HepG2 (cell line): ENCODE data around the gene IGLON5. TPM values are rescaled to one million over a fixed set of nuclear protein-coding genes. Genes with fewer than 3 reads are reported as not detected.

Experiments used
- AKNA ChIP-seq: sonication (generic); formaldehyde crosslinking; IDR thresholded peaks from 2 replicates; pipeline ENCODE4 v1.4.0; 2020; ENCODE audit warnings: missing genetic modification reagents, borderline replicate concordance
- DR1 ChIP-seq: sonication (generic); formaldehyde crosslinking; IDR thresholded peaks from 2 replicates; pipeline ENCODE4 v1.8.0; 2021; ENCODE audit warnings: mild to moderate bottlenecking, missing genetic modification reagents, inconsistent platforms
- EED ChIP-seq: sonication (generic); formaldehyde crosslinking; IDR thresholded peaks from 2 replicates; pipeline ENCODE4 v1.5.0; 2020; ENCODE audit warnings: mild to moderate bottlenecking, missing genetic modification reagents
- ETV5 ChIP-seq: IDR thresholded peaks from 2 replicates; pipeline ENCODE4 v1.6.1; 2018; ENCODE audit warnings: missing biosample characterization, missing genetic modification reagents, inconsistent platforms, borderline replicate concordance
- GATAD1 ChIP-seq: IDR thresholded peaks from 2 replicates; pipeline ENCODE4 v1.6.1; 2016; ENCODE audit warnings: missing genetic modification reagents, missing compliant biosample characterization
- GRHL1 ChIP-seq: sonication (generic); formaldehyde crosslinking; conservative IDR thresholded peaks from 2 replicates; pipeline ENCODE4 v1.8.0; 2022; ENCODE audit warnings: missing genetic modification reagents
- JUND ChIP-seq: sonication (generic); formaldehyde crosslinking; IDR thresholded peaks from 2 replicates; pipeline ENCODE4 v1.8.0; 2022; ENCODE audit warnings: mild to moderate bottlenecking, missing genetic modification reagents
- KDM2A ChIP-seq: sonication (generic); formaldehyde crosslinking; IDR thresholded peaks from 2 replicates; pipeline ENCODE4 v1.4.0; 2020; ENCODE audit warnings: low read depth, missing genetic modification reagents, borderline replicate concordance
- MAX ChIP-seq: IDR thresholded peaks from 2 replicates; pipeline ENCODE4 v1.6.1; 2012; ENCODE audit warnings: inconsistent platforms
- MTA3 ChIP-seq: sonication (generic); formaldehyde crosslinking; IDR thresholded peaks from 2 replicates; pipeline ENCODE4 v1.4.0; 2020; ENCODE audit warnings: missing genetic modification reagents
- SUZ12 ChIP-seq: fragments of 150-350 bp; IDR thresholded peaks from 2 replicates; pipeline ENCODE4 v1.6.1; 2014; ENCODE audit warnings: low read depth, low read length
- THAP8 ChIP-seq: sonication (generic); formaldehyde crosslinking; IDR thresholded peaks from 2 replicates; pipeline ENCODE4 v1.5.1; 2020; ENCODE audit warnings: missing genetic modification reagents, mild to moderate bottlenecking, borderline replicate concordance
- TRIM24 ChIP-seq: sonication (generic); formaldehyde crosslinking; IDR thresholded peaks from 2 replicates; pipeline ENCODE4 v1.8.0; 2022; ENCODE audit warnings: mild to moderate bottlenecking, missing genetic modification reagents
- ZBTB34 ChIP-seq: sonication (generic); formaldehyde crosslinking; IDR thresholded peaks from 2 replicates; pipeline ENCODE4 v1.8.0; 2022; ENCODE audit warnings: mild to moderate bottlenecking, missing genetic modification reagents
- ZFAT ChIP-seq: sonication (generic); formaldehyde crosslinking; conservative IDR thresholded peaks from 2 replicates; pipeline ENCODE4 v1.8.1; 2023; ENCODE audit warnings: missing genetic modification reagents, inconsistent platforms
- ZNF138 ChIP-seq: sonication (generic); formaldehyde crosslinking; IDR thresholded peaks from 2 replicates; pipeline ENCODE4 v1.5.0; 2020; ENCODE audit warnings: mild to moderate bottlenecking, low read depth, missing genetic modification reagents
- ZNF331 ChIP-seq: sonication (generic); formaldehyde crosslinking; IDR thresholded peaks from 2 replicates; pipeline ENCODE4 v1.4.0; 2020; ENCODE audit warnings: missing genetic modification reagents
- ZNF354B ChIP-seq: sonication (generic); formaldehyde crosslinking; IDR thresholded peaks from 2 replicates; pipeline ENCODE4 v1.8.0; 2022; ENCODE audit warnings: mild to moderate bottlenecking, missing genetic modification reagents
- ZNF432 ChIP-seq: sonication (generic); formaldehyde crosslinking; IDR thresholded peaks from 2 replicates; pipeline ENCODE4 v1.5.0; 2020; ENCODE audit warnings: missing genetic modification reagents, mild to moderate bottlenecking, borderline replicate concordance
- ZNF451 ChIP-seq: sonication (generic); formaldehyde crosslinking; IDR thresholded peaks from 2 replicates; pipeline ENCODE4 v1.5.0; 2020; ENCODE audit warnings: mild to moderate bottlenecking, missing genetic modification reagents
- ZNF678 ChIP-seq: sonication (generic); formaldehyde crosslinking; IDR thresholded peaks from 2 replicates; pipeline ENCODE4 v1.4.0; 2020; ENCODE audit warnings: mild to moderate bottlenecking, missing genetic modification reagents
- ZNF761 ChIP-seq: sonication (generic); formaldehyde crosslinking; conservative IDR thresholded peaks from 2 replicates; pipeline ENCODE4 v1.4.0; 2020; ENCODE audit warnings: mild to moderate bottlenecking, missing genetic modification reagents
- ZNF841 ChIP-seq: sonication (generic); formaldehyde crosslinking; IDR thresholded peaks from 2 replicates; pipeline ENCODE4 v1.8.1; 2023; ENCODE audit warnings: missing genetic modification reagents, borderline replicate concordance
- polyA plus RNA-seq, 8 experiments: library from polyadenylated mRNA; depleted of rRNA in 3 of 8; stranded (reverse) in 7 of 8; unstranded in 1 of 8; fragments of >200 nt; fragmentation: Illumina TruSeq in 4 of 8; extraction: Trizol in 4 of 8; gene quantifications; 2 replicates each; pipeline versions ENCODE4 v1.2.1 to v1.2.3, GENCODE V29; 2011 to 2016; ENCODE audit warnings: low read depth in 4 of 8, missing spikeins in 1 of 8, mixed read lengths in 1 of 8; ENCODE audit not compliant: insufficient read depth in 1 of 8
- total RNA-seq, 5 experiments: library from RNA; depleted of rRNA; stranded (reverse); fragments of >200 nt; fragmentation: Illumina TruSeq; extraction: Trizol; gene quantifications; 2 replicates each; pipeline ENCODE4 v1.2.3, GENCODE V29; 2016; ENCODE audit warnings: low read depth in 1 of 5

Gene IGLON5
- total and polyA plus RNA-seq, 2 of the 13 experiments (the other 11 are each of a cell fraction or from before 2014, with no cell fraction given), result 0.04 to 5.7 TPM

- TF ChIP-seq AKNA (CRISPR knock-in tag), result no peak
- TF ChIP-seq GRHL1, result no peak
- no peak for TF ChIP-seq ZNF841
- 0 out of 2 replicates have a peak, but pooled peaks have one; percentile 30 for TF ChIP-seq ZNF451 (CRISPR knock-in tag)
- no peak for TF ChIP-seq ZNF761 (CRISPR knock-in tag)
- TF ChIP-seq ZNF354B (CRISPR knock-in tag), result no peak
- TF ChIP-seq KDM2A, result no peak
- TF ChIP-seq ZFAT, result no peak
- TF ChIP-seq TRIM24 (CRISPR knock-in tag), result no peak
- no peak for TF ChIP-seq MTA3 (CRISPR knock-in tag)
- TF ChIP-seq DR1 (CRISPR knock-in tag), result no peak
- TF ChIP-seq EED, result 0 out of 2 replicates have a peak, but pooled peaks have one; percentile 39
- TF ChIP-seq JUND, result no peak
- TF ChIP-seq MAX, result no peak
- TF ChIP-seq ZNF331 (CRISPR knock-in tag), result no peak
- TF ChIP-seq ETV5 (CRISPR knock-in tag), result no peak
- TF ChIP-seq GATAD1, result no peak
- no peak for TF ChIP-seq ZNF432 (CRISPR knock-in tag)
- TF ChIP-seq THAP8 (CRISPR knock-in tag), result no peak
- no peak for TF ChIP-seq SUZ12
- TF ChIP-seq ZNF678, result no peak
- no peak for TF ChIP-seq ZNF138 (CRISPR knock-in tag)
- TF ChIP-seq ZBTB34, result no peak
Measured at GRCh38 chr19:51352783-51353360, 41.4 kb downstream of the IGLON5 start (continued).
